Ishikawa (cell line): ENCODE measurements around the gene TRPC4AP.

Experiments
- CEBPB ChIP-seq: IDR thresholded peaks from 2 replicates; pipeline ENCODE4 v1.6.1; 2012
- EGR1 ChIP-seq: IDR thresholded peaks from 2 replicates; pipeline ENCODE4 v1.6.1; 2012
- EP300 ChIP-seq: IDR thresholded peaks from 2 replicates; pipeline ENCODE4 v1.6.1; 2012; ENCODE audit warnings: borderline replicate concordance
- FOXM1 ChIP-seq: IDR thresholded peaks from 2 replicates; pipeline ENCODE4 v1.6.1; 2012; ENCODE audit warnings: low read depth, borderline replicate concordance
- RAD21 ChIP-seq: IDR thresholded peaks from 2 replicates; pipeline ENCODE4 v1.6.1; 2012; ENCODE audit warnings: low read depth

GRCh38 chr20:34983995-34984735 is 108.4 kb downstream of the TRPC4AP start:
- TF ChIP-seq FOXM1 = no peak
- TF ChIP-seq CEBPB = no peak
- no peak for TF ChIP-seq RAD21
- no peak for TF ChIP-seq EGR1
- no peak for TF ChIP-seq EP300
